Naive thymus-derived CD4-positive, alpha-beta T cell (primary cell): ENCODE measurements around the gene SPACA1. TPM values are rescaled to one million over a fixed set of nuclear protein-coding genes. Genes with fewer than 3 reads are reported as not detected.

Experiments used
- ATAC-seq: fragments of 150-1000 bp; cut with Tn5 transposase; 2 replicates; pipeline ENCODE4 v1.10.0; 2021; ENCODE audit warnings: mild to moderate bottlenecking, moderate library complexity
- CTCF ChIA-PET: fragments of 350-600 bp; sonication (Branson Sonifier 250); formaldehyde crosslinking; loops from one replicate; lab custom pipeline; 2021; ENCODE audit warnings: antibody characterized with exemption; lab: Charles Lee
- POLR2A ChIA-PET: fragments of 350-600 bp; sonication (Branson Sonifier 250); formaldehyde crosslinking; loops from one replicate; lab custom pipeline; 2021; ENCODE audit warnings: antibody characterized with exemption, inconsistent platforms; lab: Charles Lee
- DNase-seq, 9 donors: peaks; one replicate each; pipeline versions ENCODE4 v3.0.0 to v3.0.0-alpha.2; 2020 to 2022; ENCODE audit warnings: mixed read lengths in 1 of 9
- H3K27ac ChIP-seq: one replicate; pipeline ENCODE4 v1.7.0; 2013; ENCODE audit warnings: mild to moderate bottlenecking, low read depth, low read length, moderate library complexity
- H3K27me3 ChIP-seq, 2 donors: one replicate each; pipeline ENCODE4 v1.7.0; 2013; ENCODE audit warnings: low read length in 2 of 2, mild to moderate bottlenecking in 2 of 2, moderate library complexity in 2 of 2; ENCODE audit not compliant: control insufficient read depth in 2 of 2, insufficient read depth in 2 of 2
- H3K36me3 ChIP-seq, 3 experiments: 1 replicate in 2 of 3; 2 replicates in 1 of 3; pipeline ENCODE4 v1.7.0; 2013; ENCODE audit warnings: low read length in 3 of 3, mild to moderate bottlenecking in 3 of 3, moderate library complexity in 1 of 3; ENCODE audit not compliant: insufficient read depth in 3 of 3, control insufficient read depth in 2 of 3
- H3K4me1 ChIP-seq, 2 donors: one replicate each; pipeline ENCODE4 v1.7.0; 2013; ENCODE audit warnings: low read length in 2 of 2, mild to moderate bottlenecking in 2 of 2, moderate library complexity in 1 of 2; ENCODE audit not compliant: control insufficient read depth in 2 of 2, insufficient read depth in 2 of 2
- H3K4me3 ChIP-seq: 2 replicates; pipeline ENCODE4 v1.7.0; 2013; ENCODE audit warnings: mild to moderate bottlenecking, low read length
- H3K9me3 ChIP-seq, 3 experiments: 1 replicate in 2 of 3; 2 replicates in 1 of 3; pipeline ENCODE4 v1.7.0; 2013; ENCODE audit warnings: low read length in 3 of 3; ENCODE audit not compliant: control insufficient read depth in 2 of 3
- H3K27ac Mint-ChIP-seq, 9 donors: one replicate each; pipeline ENCODE4 v1.8.0; 2020 to 2022; ENCODE audit warnings: mixed read lengths in 9 of 9, mild to moderate bottlenecking in 8 of 9, moderate library complexity in 5 of 9, inconsistent platforms in 2 of 9
- H3K27me3 Mint-ChIP-seq, 5 donors: one replicate each; pipeline ENCODE4 v1.8.0; 2021 to 2022; ENCODE audit warnings: mixed read lengths in 5 of 5, mild to moderate bottlenecking in 1 of 5
- H3K36me3 Mint-ChIP-seq, 5 donors: one replicate each; pipeline ENCODE4 v1.8.0; 2020 to 2022; ENCODE audit warnings: mixed read lengths in 5 of 5, mild to moderate bottlenecking in 3 of 5, inconsistent platforms in 1 of 5
- H3K4me1 Mint-ChIP-seq, 7 donors: one replicate each; pipeline ENCODE4 v1.8.0; 2020 to 2022; ENCODE audit warnings: mixed read lengths in 7 of 7, mild to moderate bottlenecking in 3 of 7, inconsistent platforms in 1 of 7
- H3K4me3 Mint-ChIP-seq, 10 donors: one replicate each; pipeline ENCODE4 v1.8.0; 2020 to 2022; ENCODE audit warnings: mild to moderate bottlenecking in 10 of 10, mixed read lengths in 10 of 10, moderate library complexity in 6 of 10, inconsistent platforms in 2 of 10
- H3K9me3 Mint-ChIP-seq, 11 donors: one replicate each; pipeline ENCODE4 v1.8.0; 2020 to 2022; ENCODE audit warnings: mixed read lengths in 11 of 11, mild to moderate bottlenecking in 4 of 11, inconsistent platforms in 1 of 11, moderate library complexity in 1 of 11
- intact Hi-C, 2 donors: fragments of 100-400 bp; cut with micrococcal nuclease; formaldehyde crosslinking; loops; one replicate each; pipeline ENCODE4 v1.15.1; 2023
- polyA plus RNA-seq, 2 donors: library from polyadenylated mRNA; unstranded; fragments of 300-500 nt; fragmentation: Illumina TruSeq; gene quantifications; one replicate each; pipeline ENCODE4 v1.2.3, GENCODE V29; 2021
- total RNA-seq, 6 experiments: library from RNA in 5 of 6; stranded (reverse) in 5 of 6; gene quantifications; 1 replicate in 5 of 6; 2 replicates in 1 of 6; pipeline ENCODE4 v1.2.3 and lab custom pipeline; 2021 to 2026

The SPACA1 gene
- total and polyA plus RNA-seq, 7 experiments from 2014 or later = not detected

- Histone ChIP-seq H3K4me1 (no peaks in the 10 kb centered on the region), H3K9me3 (no peaks in the 10 kb centered on the region), H3K4me3 (no peak overlapping the region), H3K27ac (no peak overlapping the region), H3K36me3 (no peaks in the 10 kb centered on the region), H3K27me3 (no peaks in the 10 kb centered on the region)
- POLR2A ChIA-PET = no interaction called here
- no peak overlapping the region for H3K4me3 Mint-ChIP-seq
- H3K36me3 Mint-ChIP-seq = no peaks in the 10 kb centered on the region
- ATAC-seq (no peak), DNase-seq (no peak)
- no peak overlapping the region for H3K27ac Mint-ChIP-seq
- CTCF ChIA-PET = no interaction called here
- intact Hi-C loops = no loop called here
- no peaks in the 10 kb centered on the region for H3K4me1 Mint-ChIP-seq
- peaks cover 0 to 48% (median 39%) of the 10 kb centered on the region in 5 donors for H3K27me3 Mint-ChIP-seq
- H3K9me3 Mint-ChIP-seq = peaks cover 0 to 10% (median 4%) of the 10 kb centered on the region in 11 donors
Measured at GRCh38 chr6:88115307-88115706, 67.7 kb downstream of the SPACA1 start.

- ChIA-PET POLR2A (no interaction called here), CTCF (no interaction called here)
- Mint-ChIP-seq H3K9me3 (peaks cover 0 to 11% (median 4%) of the 10 kb centered on the region in 11 donors), H3K4me3 (no peak overlapping the region), H3K27me3 (peaks cover 0 to 48% (median 38%) of the 10 kb centered on the region in 5 donors), H3K36me3 (no peaks in the 10 kb centered on the region), H3K27ac (no peak overlapping the region), H3K4me1 (no peaks in the 10 kb centered on the region)
- no peaks in the 10 kb centered on the region for H3K36me3 ChIP-seq
- H3K27me3 ChIP-seq = no peaks in the 10 kb centered on the region
- DNase-seq (no peak), ATAC-seq (no peak)
- H3K27ac ChIP-seq = no peak overlapping the region
- H3K4me1 ChIP-seq = no peaks in the 10 kb centered on the region
- intact Hi-C loops = no loop called here
- no peaks in the 10 kb centered on the region for H3K9me3 ChIP-seq
- no peak overlapping the region for H3K4me3 ChIP-seq
Measured at GRCh38 chr6:88116276-88116675, 68.6 kb downstream of the SPACA1 start.

Other genes with a start within 250 kb of the SPACA1 start
- not detected for gene CNR1, start 118.5 kb downstream of the SPACA1 start, total RNA-seq
- not detected for gene CNR1, start 118.5 kb downstream of the SPACA1 start, polyA plus RNA-seq